CD14-positive monocyte (primary cell): ENCODE measurements around the gene CLCNKB. TPM values are rescaled to one million over a fixed set of nuclear protein-coding genes. Genes with fewer than 3 reads are reported as not detected.

Experiments
- DNase-seq, 3 donors: peaks; one replicate each; pipeline ENCODE4 v3.0.0-alpha.2; 2011 to 2022
- H2AFZ ChIP-seq: 2 replicates; pipeline ENCODE4 v1.6.0; 2012; ENCODE audit warnings: mild to moderate bottlenecking, low read depth, low read length, inconsistent platforms; ENCODE audit not compliant: insufficient read depth, poor library complexity, severe bottlenecking
- H3K27ac ChIP-seq, 2 donors: 1 replicate in 1 of 2; 2 replicates in 1 of 2; pipeline ENCODE4 v1.5.1; 2012 to 2013; ENCODE audit warnings: low read length in 2 of 2, control low read depth in 1 of 2, inconsistent platforms in 1 of 2, low read depth in 1 of 2, mild to moderate bottlenecking in 1 of 2
- H3K27me3 ChIP-seq, 2 donors: one replicate each; pipeline versions ENCODE4 v1.6.0 to v1.6.1; 2011 to 2013; ENCODE audit warnings: low read length in 2 of 2; ENCODE audit not compliant: control insufficient read depth in 2 of 2, insufficient read depth in 2 of 2
- H3K36me3 ChIP-seq, 2 donors: replicated peaks in 1 of 2; 1 replicate in 1 of 2; 2 replicates in 1 of 2; pipeline versions ENCODE4 v1.5.1 to v1.6.1; 2012 to 2013; ENCODE audit warnings: low read length in 2 of 2, control low read depth in 1 of 2, inconsistent platforms in 1 of 2, mild to moderate bottlenecking in 1 of 2; ENCODE audit not compliant: insufficient read depth in 2 of 2, control insufficient read depth in 1 of 2
- H3K4me1 ChIP-seq, 2 donors: 1 replicate in 1 of 2; 2 replicates in 1 of 2; pipeline versions ENCODE4 v1.5.1 to v1.6.1; 2012 to 2013; ENCODE audit warnings: low read length in 2 of 2, control low read depth in 1 of 2, inconsistent platforms in 1 of 2, mild to moderate bottlenecking in 1 of 2, moderate library complexity in 1 of 2; ENCODE audit not compliant: insufficient read depth in 2 of 2, control insufficient read depth in 1 of 2
- H3K4me2 ChIP-seq: replicated peaks from 2 replicates; pipeline ENCODE3; 2012; ENCODE audit warnings: low read length, moderate library complexity, mild to moderate bottlenecking; ENCODE audit not compliant: poor library complexity, severe bottlenecking; ENCODE audit errors: extremely low read depth
- H3K4me3 ChIP-seq, 3 experiments: fragments of 200-600 bp in 1 of 3; sonication (generic) in 1 of 3; replicated peaks in 1 of 3; 1 replicate in 2 of 3; 2 replicates in 1 of 3; pipeline ENCODE4 v1.5.1; 2011 to 2013; ENCODE audit warnings: low read length in 3 of 3, mild to moderate bottlenecking in 3 of 3, control low read depth in 2 of 3, low read depth in 2 of 3, inconsistent platforms in 1 of 3, moderate library complexity in 1 of 3
- H3K79me2 ChIP-seq: 2 replicates; pipeline ENCODE4 v1.6.0; 2012; ENCODE audit warnings: mild to moderate bottlenecking, control low read depth, inconsistent platforms, low read length, moderate library complexity; ENCODE audit not compliant: insufficient read depth
- H3K9ac ChIP-seq: 2 replicates; pipeline ENCODE4 v1.6.0; 2017; ENCODE audit warnings: low read length, mild to moderate bottlenecking; ENCODE audit not compliant: insufficient read depth, poor library complexity, severe bottlenecking
- H3K9me3 ChIP-seq, 2 donors: replicated peaks in 1 of 2; 1 replicate in 1 of 2; 2 replicates in 1 of 2; pipeline versions ENCODE4 v1.5.1 to v1.6.1; 2012 to 2013; ENCODE audit warnings: low read length in 2 of 2, control low read depth in 1 of 2; ENCODE audit not compliant: control insufficient read depth in 1 of 2, insufficient read depth in 1 of 2
- H4K20me1 ChIP-seq: 2 replicates; pipeline ENCODE4 v1.6.0; 2012; ENCODE audit warnings: mild to moderate bottlenecking, low read length, control low read depth, moderate library complexity; ENCODE audit not compliant: insufficient read depth
- H3K27ac Mint-ChIP-seq, 7 donors: one replicate each; pipeline ENCODE4 v1.8.0; 2020; ENCODE audit warnings: mild to moderate bottlenecking in 7 of 7, mixed read lengths in 7 of 7, moderate library complexity in 6 of 7, inconsistent platforms in 2 of 7
- H3K27me3 Mint-ChIP-seq, 3 donors: one replicate each; pipeline ENCODE4 v1.8.0; 2021 to 2022; ENCODE audit warnings: low read depth in 3 of 3, mild to moderate bottlenecking in 3 of 3, mixed read lengths in 3 of 3, moderate library complexity in 3 of 3, inconsistent platforms in 1 of 3
- H3K36me3 Mint-ChIP-seq, 2 donors: one replicate each; pipeline ENCODE4 v1.8.0; 2020; ENCODE audit warnings: mixed read lengths in 2 of 2, inconsistent platforms in 1 of 2, mild to moderate bottlenecking in 1 of 2
- H3K4me1 Mint-ChIP-seq: one replicate; pipeline ENCODE4 v1.8.0; 2020; ENCODE audit warnings: mild to moderate bottlenecking, mixed read lengths
- H3K4me3 Mint-ChIP-seq, 2 donors: one replicate each; pipeline ENCODE4 v1.8.0; 2020; ENCODE audit warnings: mild to moderate bottlenecking in 2 of 2, mixed read lengths in 2 of 2, moderate library complexity in 1 of 2
- H3K9me3 Mint-ChIP-seq, 7 donors: one replicate each; pipeline ENCODE4 v1.8.0; 2020 to 2022; ENCODE audit warnings: mixed read lengths in 7 of 7, mild to moderate bottlenecking in 6 of 7, moderate library complexity in 6 of 7, inconsistent platforms in 2 of 7
- CTCF ChIP-seq: fragments of 200-600 bp; IDR thresholded peaks from one replicate; pipeline ENCODE4 v1.8.0; 2022; ENCODE audit warnings: antibody characterized with exemption, mild to moderate bottlenecking
- WGBS: methylation state at CpG from one replicate; pipeline ENCODE4 v1.1.5; 2013; ENCODE audit warnings: missing lambda C conversion rate; ENCODE audit not compliant: insufficient coverage; 5-methylcytosine and 5-hydroxymethylcytosine counted together
- intact Hi-C, 2 donors: fragments of 100-400 bp; cut with micrococcal nuclease; formaldehyde crosslinking; loops; one replicate each; pipeline versions ENCODE4 v1.15.0 to v1.15.1; 2023
- polyA plus RNA-seq, 3 donors: library from polyadenylated mRNA; depleted of rRNA in 1 of 3; unstranded in 2 of 3; stranded (reverse) in 1 of 3; fragments of 300-500 nt in 2 of 3; fragments of >200 nt in 1 of 3; fragmentation: Illumina TruSeq in 2 of 3; gene quantifications; 1 replicate in 2 of 3; 2 replicates in 1 of 3; pipeline ENCODE4 v1.2.3, GENCODE V29; 2012 to 2021

CLCNKB gene
- polyA plus RNA-seq, 3 donors: not detected

GRCh38 chr1:16076865-16077238 is 33.3 kb downstream of the CLCNKB start:
- no peaks in the 10 kb centered on the region for H3K79me2 ChIP-seq
- intact Hi-C loops: no loop called here
- H3K4me2 ChIP-seq: no peak overlapping the region
- no peak for DNase-seq
- H4K20me1 ChIP-seq: no peaks in the 10 kb centered on the region
- Mint-ChIP-seq H3K4me3 (no peak overlapping the region), H3K27ac (no peak overlapping the region), H3K36me3 (peaks cover 0 to 3% of the 10 kb centered on the region in 2 donors), H3K4me1 (peaks cover 11% of the 10 kb centered on the region), H3K9me3 (peaks cover 0 to 6% (median 0%) of the 10 kb centered on the region in 7 donors), H3K27me3 (peaks cover 25 to 32% (median 32%) of the 10 kb centered on the region in 3 donors)
- H3K27ac ChIP-seq: no peak overlapping the region
- H3K36me3 ChIP-seq: no peaks in the 10 kb centered on the region
- TF ChIP-seq CTCF: no peak
- H3K4me3 ChIP-seq: no peak overlapping the region
- no peak overlapping the region for H2AFZ ChIP-seq
- H3K9ac ChIP-seq: no peak overlapping the region
- H3K4me1 ChIP-seq: peaks cover 7 to 10% of the 10 kb centered on the region in 2 donors
- peaks cover 0 to 4% of the 10 kb centered on the region in 2 donors for H3K9me3 ChIP-seq
- peaks cover 8 to 25% of the 10 kb centered on the region in 2 donors for H3K27me3 ChIP-seq
- 95% methylated on average over 9 of the region's 11 CpGs for WGBS

GRCh38 chr1:16077406-16078245 is 34.0 kb downstream of the CLCNKB start:
- Histone ChIP-seq H3K79me2 (no peaks in the 10 kb centered on the region), H3K9ac (no peak overlapping the region), H3K27me3 (peaks cover 8 to 17% of the 10 kb centered on the region in 2 donors), H3K9me3 (peaks cover 0 to 4% of the 10 kb centered on the region in 2 donors), H3K36me3 (no peaks in the 10 kb centered on the region), H4K20me1 (no peaks in the 10 kb centered on the region), H3K27ac (no peak overlapping the region), H3K4me2 (no peak overlapping the region), H3K4me1 (peaks cover 7 to 10% of the 10 kb centered on the region in 2 donors), H2AFZ (no peak overlapping the region), H3K4me3 (no peak overlapping the region)
- peak overlapping the region in 1 of 7 donors; percentile 35 for H3K27ac Mint-ChIP-seq
- intact Hi-C loops: no loop called here
- DNase-seq: no peak
- no peak for TF ChIP-seq CTCF
- no peak overlapping the region for H3K4me3 Mint-ChIP-seq
- H3K27me3 Mint-ChIP-seq: peaks cover 17 to 25% (median 25%) of the 10 kb centered on the region in 3 donors
- H3K36me3 Mint-ChIP-seq: peaks cover 0 to 3% of the 10 kb centered on the region in 2 donors
- H3K9me3 Mint-ChIP-seq: peaks cover 0 to 6% (median 0%) of the 10 kb centered on the region in 7 donors
- H3K4me1 Mint-ChIP-seq: peaks cover 11% of the 10 kb centered on the region
- WGBS: 76% methylated on average over 6 of the region's 12 CpGs
